Measurements from ENCODE around the gene DUSP22.
"Not testable (repeated sequence)": the region's sequence is repeated elsewhere in the genome, so short reads cannot be mapped to it uniquely, and the experiment has no call there.

The DUSP22 gene

GRCh38 chr6:264626-265025 lies 27.7 kb upstream of the DUSP22 start:
- H3K4me1 Mint-ChIP-seq = peaks cover 15% of the 10 kb centered on the region
- no peak for ATAC-seq
- no peak for DNase-seq
- no peaks in the 10 kb centered on the region for H3K9me3 Mint-ChIP-seq
- no peaks in the 10 kb centered on the region for H3K27me3 Mint-ChIP-seq
- no peak overlapping the region for H3K4me3 Mint-ChIP-seq
- H3K27ac Mint-ChIP-seq = no peak overlapping the region

- Mint-ChIP-seq H3K4me1 (peaks cover 25% of the 10 kb centered on the region), H3K9me3 (peaks cover 0 to 14% of the 10 kb centered on the region in 2 donors)
These were observed 23.8 kb upstream of the DUSP22 start for GRCh38 chr6:268394-268935.

GRCh38 chr6:273551-274058 lies 18.7 kb upstream of the DUSP22 start:
- Mint-ChIP-seq H3K27me3 (no peaks in the 10 kb centered on the region), H3K27ac (no peak overlapping the region), H3K4me3 (no peak overlapping the region), H3K4me1 (peaks cover 25% of the 10 kb centered on the region), H3K9me3 (peaks cover 11 to 14% of the 10 kb centered on the region in 2 donors)
- ATAC-seq = no peak
- DNase-seq = no peak

More at GRCh38 chr6:268394-268935, 23.8 kb upstream of the DUSP22 start:
- ATAC-seq = no peak
- no peak overlapping the region for H3K27ac Mint-ChIP-seq
- no peaks in the 10 kb centered on the region for H3K27me3 Mint-ChIP-seq
- no peak overlapping the region for H3K4me3 Mint-ChIP-seq
- no peak for DNase-seq

- no peak overlapping the region for H3K4me3 Mint-ChIP-seq
- DNase-seq (no peak), ATAC-seq (no peak)
- peak overlapping the region in 1 of 2 donors; percentile 15 for H3K27ac Mint-ChIP-seq
- peaks cover 3 to 11% of the 10 kb centered on the region in 2 donors for H3K9me3 Mint-ChIP-seq
- H3K4me1 Mint-ChIP-seq = peaks cover 6% of the 10 kb centered on the region
- no peaks in the 10 kb centered on the region for H3K27me3 Mint-ChIP-seq
These were observed 14.5 kb upstream of the DUSP22 start for GRCh38 chr6:277746-278145.

- peaks cover 0 to 11% of the 10 kb centered on the region in 2 donors for H3K9me3 Mint-ChIP-seq
- peaks cover 6% of the 10 kb centered on the region for H3K4me1 Mint-ChIP-seq
- H3K4me3 Mint-ChIP-seq = no peak overlapping the region
- no peak for ATAC-seq
- no peaks in the 10 kb centered on the region for H3K27me3 Mint-ChIP-seq
- DNase-seq = no peak
- no peak overlapping the region for H3K27ac Mint-ChIP-seq
These were observed 13.8 kb upstream of the DUSP22 start for GRCh38 chr6:278494-278893.

- Mint-ChIP-seq H3K27ac (no peak overlapping the region), H3K27me3 (no peaks in the 10 kb centered on the region)
- no peak for DNase-seq
These were observed 12.8 kb upstream of the DUSP22 start for GRCh38 chr6:279341-280029.

GRCh38 chr6:280775-281468 lies 11.4 kb upstream of the DUSP22 start:
- ATAC-seq (no peak), DNase-seq (no peak)
- no peak overlapping the region for H3K4me3 Mint-ChIP-seq
- H3K4me1 Mint-ChIP-seq = peaks cover 19% of the 10 kb centered on the region
- H3K27ac Mint-ChIP-seq = peak overlapping the region in 1 of 2 donors; percentile 4
- H3K27me3 Mint-ChIP-seq = no peaks in the 10 kb centered on the region
- H3K9me3 Mint-ChIP-seq = peaks cover 0 to 11% of the 10 kb centered on the region in 2 donors

More at GRCh38 chr6:279341-280029, 12.8 kb upstream of the DUSP22 start:
- Mint-ChIP-seq H3K9me3 (peaks cover 0 to 11% of the 10 kb centered on the region in 2 donors), H3K4me1 (peaks cover 6% of the 10 kb centered on the region), H3K4me3 (no peak overlapping the region)
- ATAC-seq = no peak

GRCh38 chr6:281469-282103 lies 10.7 kb upstream of the DUSP22 start:
- Mint-ChIP-seq H3K4me3 (no peak overlapping the region), H3K4me1 (peaks cover 24% of the 10 kb centered on the region), H3K27me3 (no peaks in the 10 kb centered on the region), H3K9me3 (peaks cover 0 to 11% of the 10 kb centered on the region in 2 donors), H3K27ac (no peak overlapping the region)
- DNase-seq (no peak), ATAC-seq (no peak)

- Mint-ChIP-seq H3K27ac (peak overlapping the region in 1 of 2 donors; percentile 21), H3K4me1 (peaks cover 31% of the 10 kb centered on the region), H3K27me3 (no peaks in the 10 kb centered on the region), H3K4me3 (no peak overlapping the region), H3K9me3 (peaks cover 0 to 6% of the 10 kb centered on the region in 2 donors)
- DNase-seq (no peak), ATAC-seq (no peak)
These were observed 10.0 kb upstream of the DUSP22 start for GRCh38 chr6:282177-282866.

- no peak overlapping the region for H3K4me3 Mint-ChIP-seq
- no peak for ATAC-seq
- DNase-seq = no peak
- no peaks in the 10 kb centered on the region for H3K27me3 Mint-ChIP-seq
- peaks cover 0 to under 1% of the 10 kb centered on the region in 2 donors for H3K9me3 Mint-ChIP-seq
- H3K27ac Mint-ChIP-seq = no peak overlapping the region
- H3K4me1 Mint-ChIP-seq = peaks cover 37% of the 10 kb centered on the region
These were observed 9.3 kb upstream of the DUSP22 start for GRCh38 chr6:282867-283416.

- no peak for DNase-seq
- Mint-ChIP-seq H3K27me3 (no peaks in the 10 kb centered on the region), H3K27ac (peak overlapping the region in 1 of 2 donors; percentile 38), H3K4me3 (peak overlapping the region in 1 of 2 donors; percentile 75), H3K4me1 (peaks cover 53% of the 10 kb centered on the region), H3K9me3 (no peaks in the 10 kb centered on the region)
- no peak for ATAC-seq
These were observed 7.8 kb upstream of the DUSP22 start for GRCh38 chr6:284486-284885.

GRCh38 chr6:285030-285771 lies 7.1 kb upstream of the DUSP22 start:
- Mint-ChIP-seq H3K27ac (peak overlapping the region in 1 of 2 donors; percentile 38), H3K9me3 (no peaks in the 10 kb centered on the region), H3K4me3 (peak overlapping the region; percentile 36 to 75), H3K27me3 (no peaks in the 10 kb centered on the region), H3K4me1 (peaks cover 60% of the 10 kb centered on the region)
- peak; percentile 55 for ATAC-seq
- DNase-seq = no peak

- DNase-seq, H3K27me3 Mint-ChIP-seq, H3K9me3 Mint-ChIP-seq, ATAC-seq: not testable (repeated sequence)
- H3K4me3 Mint-ChIP-seq = peak overlapping the region; percentile 19 to 75
- H3K4me1 Mint-ChIP-seq = peaks cover 67% of the 10 kb centered on the region
- peak overlapping the region in 1 of 2 donors; percentile 38 for H3K27ac Mint-ChIP-seq
These were observed 6.4 kb upstream of the DUSP22 start for GRCh38 chr6:285902-286301.
